Psoas muscle (tissue), 8 donors: Measurements from ENCODE around the gene HS2ST1. TPM values are rescaled to one million over a fixed set of nuclear protein-coding genes. Genes with fewer than 3 reads are reported as not detected.

ENCODE experiments used
- ATAC-seq, 4 donors: fragments of 200-7000 bp; cut with Tn5 transposase; one replicate each; pipeline ENCODE4 v1.9.1; 2020; ENCODE audit warnings: moderate library complexity in 3 of 4, mild to moderate bottlenecking in 2 of 4
- DNase-seq, 2 donors: peaks; one replicate each; pipeline ENCODE4 v3.0.0-alpha.2; 2020
- H3K27ac ChIP-seq: fragments of 200-600 bp; one replicate; pipeline ENCODE4 v1.8.0; 2022
- H3K27me3 ChIP-seq, 3 donors: fragments of 200-600 bp in 1 of 3; one replicate each; pipeline versions ENCODE4 v1.6.1 to v1.8.0; 2013 to 2022; ENCODE audit warnings: low read length in 2 of 3, mild to moderate bottlenecking in 2 of 3, moderate library complexity in 1 of 3; ENCODE audit not compliant: insufficient read depth in 3 of 3
- H3K36me3 ChIP-seq, 2 donors: fragments of 200-600 bp in 1 of 2; one replicate each; pipeline versions ENCODE4 v1.6.1 to v1.8.0; 2013 to 2022; ENCODE audit warnings: low read depth in 1 of 2, mild to moderate bottlenecking in 1 of 2, moderate library complexity in 1 of 2; ENCODE audit not compliant: insufficient read depth in 1 of 2
- H3K4me1 ChIP-seq: fragments of 200-600 bp; one replicate; pipeline ENCODE4 v1.8.0; 2022
- H3K4me3 ChIP-seq: fragments of 200-600 bp; one replicate; pipeline ENCODE4 v1.8.0; 2022; ENCODE audit warnings: mild to moderate bottlenecking
- H3K9me3 ChIP-seq: fragments of 200-600 bp; one replicate; pipeline ENCODE4 v1.8.0; 2022
- CTCF ChIP-seq: fragments of 200-600 bp; IDR thresholded peaks from one replicate; pipeline ENCODE4 v1.8.0; 2022; ENCODE audit warnings: antibody characterized with exemption
- WGBS, 3 donors: extraction: QIAGEN DNeasy Blood & Tissue Kit; methylation state at CpG; one replicate each; pipeline versions ENCODE4 v1.1.6 to v1.1.7; 2013; 5-methylcytosine and 5-hydroxymethylcytosine counted together
- intact Hi-C, 2 donors: fragments of 100-400 bp; cut with DNase I; formaldehyde crosslinking; loops; one replicate each; pipeline versions ENCODE4 v1.11.0 to v1.14.2; 2022
- polyA plus RNA-seq, 3 donors: library from polyadenylated mRNA; stranded (reverse); fragments of 200-250 nt; gene quantifications; one replicate each; pipeline ENCODE4 v1.2.3, GENCODE V29; 2013
- total RNA-seq, 4 donors: library from RNA; stranded (reverse); fragmentation: NEBNext Ultra II Directional in 2 of 4; extraction: Animal tissue kit (Norgen Biotek cat#: 25700) in 2 of 4; gene quantifications; one replicate each; pipeline versions ENCODE4 v1.2.1 to v1.2.4, GENCODE V29; 2021 to 2023
- donor health status: healthy with polysubstance abuse.
- donor health status: DM: no; HTN: no; CAD: no; lungs with moderate emphysema.
- donor health status: Bipolar disorder and iron deficiency.
- donor health status: healthy.
- donor health status: DM: yes; HTN: yes; CAD: no.
- donor health status: DM: no; HTN: no; CAD: no.
- donor health status: DM: no; HTN: no; CAD: no.
- donor health status: DM: yes; HTN: yes; CAD: no.

HS2ST1 gene
- total and polyA plus RNA-seq, 7 donors = 3.3 to 12.0 (median 8.1) TPM

GRCh38 chr1:87119541-87120140 lies 205.2 kb downstream of the HS2ST1 start:
- Histone ChIP-seq H3K4me3 (no peak overlapping the region), H3K36me3 (no peaks in the 10 kb centered on the region), H3K27me3 (no peaks in the 10 kb centered on the region), H3K4me1 (no peaks in the 10 kb centered on the region), H3K9me3 (no peaks in the 10 kb centered on the region), H3K27ac (no peak overlapping the region)
- 88 to 92% (median 90%) methylated on average over 5 of the region's 5 CpGs for WGBS, 3 donors
- DNase-seq (no peak), ATAC-seq (no peak)
- intact Hi-C loops = no loop called here
- TF ChIP-seq CTCF = no peak

- intact Hi-C loops = no loop called here
- no peaks in the 10 kb centered on the region for H3K9me3 ChIP-seq
- H3K4me3 ChIP-seq = no peak overlapping the region
- 93 to 98% (median 97%) methylated on average over 2 of the region's 2 CpGs for WGBS, 3 donors
- H3K36me3 ChIP-seq = no peaks in the 10 kb centered on the region
- TF ChIP-seq CTCF = no peak
- H3K27me3 ChIP-seq = no peaks in the 10 kb centered on the region
- no peaks in the 10 kb centered on the region for H3K4me1 ChIP-seq
- ATAC-seq = no peak
- no peak for DNase-seq
- no peak overlapping the region for H3K27ac ChIP-seq
Measured at GRCh38 chr1:87120779-87121178, 206.3 kb downstream of the HS2ST1 start.

- H3K4me3 ChIP-seq = no peak overlapping the region
- TF ChIP-seq CTCF = no peak
- intact Hi-C loops = no loop called here
- H3K27me3 ChIP-seq = no peaks in the 10 kb centered on the region
- H3K9me3 ChIP-seq = no peaks in the 10 kb centered on the region
- no peaks in the 10 kb centered on the region for H3K36me3 ChIP-seq
- H3K4me1 ChIP-seq = no peaks in the 10 kb centered on the region
- WGBS, 3 donors = 55 to 60% (median 57%) methylated on average over 7 of the region's 7 CpGs
- no peak overlapping the region for H3K27ac ChIP-seq
- DNase-seq (peak in 1 of 2 donors; percentile 19), ATAC-seq (no peak)
Measured at GRCh38 chr1:87121711-87122163, 207.3 kb downstream of the HS2ST1 start.

GRCh38 chr1:87122243-87122642 lies 207.8 kb downstream of the HS2ST1 start:
- DNase-seq = no peak
- H3K4me3 ChIP-seq = no peak overlapping the region
- ATAC-seq = no peak
- no peaks in the 10 kb centered on the region for H3K4me1 ChIP-seq
- intact Hi-C loops = no loop called here
- no peaks in the 10 kb centered on the region for H3K36me3 ChIP-seq
- no peaks in the 10 kb centered on the region for H3K27me3 ChIP-seq
- no peak for TF ChIP-seq CTCF
- H3K9me3 ChIP-seq = no peaks in the 10 kb centered on the region
- 100% methylated on average over 1 of the region's 1 CpG for WGBS, 3 donors
- no peak overlapping the region for H3K27ac ChIP-seq

DNA sequence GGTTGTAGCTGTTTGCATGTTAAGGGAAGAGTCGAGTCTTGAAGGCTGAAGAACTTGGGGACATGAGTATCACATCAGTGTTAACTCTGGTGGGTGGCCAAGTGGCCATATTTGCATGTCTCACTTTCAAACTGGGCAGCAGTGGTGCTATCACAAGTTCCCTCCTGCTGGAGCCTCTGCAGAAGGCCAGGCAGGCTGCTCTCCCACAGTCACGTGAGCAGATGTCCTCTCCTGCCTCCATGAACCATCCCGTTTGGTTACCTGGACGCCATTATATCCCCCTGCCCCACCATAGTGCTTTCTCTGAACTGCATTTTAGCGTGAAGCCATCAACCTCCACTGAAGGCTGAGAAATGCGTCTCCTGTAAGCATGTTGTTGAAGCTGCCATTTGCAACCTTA lies 209.2 kb downstream of the HS2ST1 start:
- Histone ChIP-seq H3K9me3 (no peaks in the 10 kb centered on the region), H3K27ac (no peak overlapping the region), H3K4me1 (no peaks in the 10 kb centered on the region), H3K27me3 (no peaks in the 10 kb centered on the region), H3K4me3 (no peak overlapping the region), H3K36me3 (no peaks in the 10 kb centered on the region)
- ATAC-seq (no peak), DNase-seq (no peak)
- TF ChIP-seq CTCF = no peak
- intact Hi-C loops = no loop called here
- 87 to 91% (median 87%) methylated on average over 6 of the region's 6 CpGs for WGBS, 3 donors
